Neural cell (in vitro differentiated cells): ENCODE data around the gene IDS. TPM values are rescaled to one million over a fixed set of nuclear protein-coding genes. Genes with fewer than 3 reads are reported as not detected.

ENCODE experiments used
- H2AFZ ChIP-seq: fragments of 200-600, 300-800 bp; sonication (generic), shearing (Covaris generic); 2 replicates; pipeline ENCODE4 v1.6.0; 2014; ENCODE audit warnings: low read depth, mild to moderate bottlenecking, antibody characterized with exemption, low read length, moderate library complexity
- H3F3A ChIP-seq: fragments of 200-600 bp; shearing (Covaris generic); 2 replicates; pipeline ENCODE4 v1.6.1; 2016; ENCODE audit warnings: mild to moderate bottlenecking, moderate library complexity, mixed read lengths, antibody characterized with exemption, low read length; ENCODE audit not compliant: insufficient read depth, poor library complexity, severe bottlenecking
- H3K27ac ChIP-seq: fragments of 200-600, 300-800 bp; sonication (generic), shearing (Covaris generic); 2 replicates; pipeline ENCODE4 v1.5.1; 2014; ENCODE audit warnings: mild to moderate bottlenecking, low read length, moderate library complexity
- H3K27me3 ChIP-seq: fragments of 300-800, 200-600 bp; sonication (generic), shearing (Covaris generic); 2 replicates; pipeline ENCODE4 v1.6.0; 2014; ENCODE audit warnings: mild to moderate bottlenecking, low read depth, low read length, moderate library complexity; ENCODE audit not compliant: insufficient read depth
- H3K36me3 ChIP-seq: fragments of 300-800, 200-600 bp; sonication (generic), shearing (Covaris generic); 2 replicates; pipeline ENCODE4 v1.5.1; 2014; ENCODE audit warnings: mild to moderate bottlenecking, antibody characterized with exemption, low read length, moderate library complexity; ENCODE audit not compliant: insufficient read depth
- H3K4me2 ChIP-seq: fragments of 300-800, 200-600 bp; sonication (generic), shearing (Covaris generic); 2 replicates; pipeline ENCODE4 v1.6.0; 2014; ENCODE audit warnings: mild to moderate bottlenecking, low read length
- H3K4me3 ChIP-seq: fragments of 300-800, 200-600 bp; sonication (generic), shearing (Covaris generic); 2 replicates; pipeline ENCODE4 v1.5.1; 2014; ENCODE audit warnings: mild to moderate bottlenecking, low read length, moderate library complexity
- H3K79me2 ChIP-seq: fragments of 200-600 bp; shearing (Covaris generic); replicated peaks from 2 replicates; pipeline ENCODE4 v1.6.0; 2014; ENCODE audit warnings: mild to moderate bottlenecking, low read length, moderate library complexity; ENCODE audit not compliant: insufficient read depth
- H3K9ac ChIP-seq: fragments of 300-800, 200-600 bp; sonication (generic), shearing (Covaris generic); 2 replicates; pipeline ENCODE4 v1.6.1; 2016; ENCODE audit warnings: mild to moderate bottlenecking, low read length, mixed read lengths
- H3K9me2 ChIP-seq: fragments of 200-600 bp; shearing (Covaris generic); 2 replicates; pipeline ENCODE4 v1.6.1; 2016; ENCODE audit warnings: mild to moderate bottlenecking, low read length, mixed read lengths; ENCODE audit not compliant: insufficient read depth
- H3K9me3 ChIP-seq: fragments of 200-600, 300-800 bp; sonication (generic), shearing (Covaris generic); 2 replicates; pipeline ENCODE4 v1.6.1; 2016; ENCODE audit warnings: mild to moderate bottlenecking, mixed run types, low read length, moderate library complexity, mixed read lengths
- H4K20me1 ChIP-seq: fragments of 200-600 bp; shearing (Covaris generic); 2 replicates; pipeline ENCODE4 v1.6.1; 2016; ENCODE audit warnings: mild to moderate bottlenecking, mixed run types; ENCODE audit not compliant: insufficient read depth
- CTCF ChIP-seq: fragments of 450-650 bp; IDR thresholded peaks from 2 replicates; pipeline ENCODE4 v1.5.1; 2014; ENCODE audit warnings: antibody characterized with exemption, mild to moderate bottlenecking, moderate library complexity; ENCODE audit not compliant: poor library complexity, severe bottlenecking
- EP300 ChIP-seq: fragments of 450-650 bp; conservative IDR thresholded peaks from 2 replicates; pipeline ENCODE4 v1.6.1; 2014; ENCODE audit warnings: antibody characterized with exemption, mild to moderate bottlenecking, moderate library complexity; ENCODE audit not compliant: poor library complexity, severe bottlenecking
- EZH2 ChIP-seq: fragments of 200-600, 300-800 bp; shearing (Covaris generic), sonication (generic); IDR thresholded peaks from 2 replicates; pipeline ENCODE4 v1.6.1; 2014; ENCODE audit warnings: antibody characterized with exemption, low read length, borderline replicate concordance, mild to moderate bottlenecking; ENCODE audit not compliant: insufficient read depth, poor library complexity, severe bottlenecking
- MXI1 ChIP-seq: fragments of 450-650 bp; conservative IDR thresholded peaks from 2 replicates; pipeline ENCODE4 v1.6.1; 2014; ENCODE audit warnings: antibody characterized with exemption, mild to moderate bottlenecking; ENCODE audit not compliant: poor library complexity, severe bottlenecking
- POLR2AphosphoS5 ChIP-seq: IDR thresholded peaks from 2 replicates; pipeline ENCODE4 v1.6.1; 2012
- RAD21 ChIP-seq: fragments of 450-650 bp; conservative IDR thresholded peaks from 2 replicates; pipeline ENCODE4 v1.6.1; 2014; ENCODE audit warnings: antibody characterized with exemption, mild to moderate bottlenecking, moderate library complexity
- REST ChIP-seq: IDR thresholded peaks from 2 replicates; pipeline ENCODE4 v1.6.1; 2012; ENCODE audit warnings: borderline replicate concordance
- SMC3 ChIP-seq: fragments of 450-650 bp; conservative IDR thresholded peaks from 2 replicates; pipeline ENCODE4 v1.6.1; 2014; ENCODE audit warnings: antibody characterized with exemption, mild to moderate bottlenecking, moderate library complexity; ENCODE audit not compliant: poor library complexity
- TAF1 ChIP-seq: IDR thresholded peaks from 2 replicates; pipeline ENCODE4 v1.6.1; 2012; ENCODE audit warnings: low read depth
- polyA plus RNA-seq: library from polyadenylated mRNA; depleted of rRNA; stranded (reverse); fragments of >200 nt; gene quantifications from 2 replicates; pipeline ENCODE4 v1.2.3, GENCODE V29; 2014

Gene IDS
- polyA plus RNA-seq, 1 donor from 2014 or later: 52.0 TPM

DNA sequence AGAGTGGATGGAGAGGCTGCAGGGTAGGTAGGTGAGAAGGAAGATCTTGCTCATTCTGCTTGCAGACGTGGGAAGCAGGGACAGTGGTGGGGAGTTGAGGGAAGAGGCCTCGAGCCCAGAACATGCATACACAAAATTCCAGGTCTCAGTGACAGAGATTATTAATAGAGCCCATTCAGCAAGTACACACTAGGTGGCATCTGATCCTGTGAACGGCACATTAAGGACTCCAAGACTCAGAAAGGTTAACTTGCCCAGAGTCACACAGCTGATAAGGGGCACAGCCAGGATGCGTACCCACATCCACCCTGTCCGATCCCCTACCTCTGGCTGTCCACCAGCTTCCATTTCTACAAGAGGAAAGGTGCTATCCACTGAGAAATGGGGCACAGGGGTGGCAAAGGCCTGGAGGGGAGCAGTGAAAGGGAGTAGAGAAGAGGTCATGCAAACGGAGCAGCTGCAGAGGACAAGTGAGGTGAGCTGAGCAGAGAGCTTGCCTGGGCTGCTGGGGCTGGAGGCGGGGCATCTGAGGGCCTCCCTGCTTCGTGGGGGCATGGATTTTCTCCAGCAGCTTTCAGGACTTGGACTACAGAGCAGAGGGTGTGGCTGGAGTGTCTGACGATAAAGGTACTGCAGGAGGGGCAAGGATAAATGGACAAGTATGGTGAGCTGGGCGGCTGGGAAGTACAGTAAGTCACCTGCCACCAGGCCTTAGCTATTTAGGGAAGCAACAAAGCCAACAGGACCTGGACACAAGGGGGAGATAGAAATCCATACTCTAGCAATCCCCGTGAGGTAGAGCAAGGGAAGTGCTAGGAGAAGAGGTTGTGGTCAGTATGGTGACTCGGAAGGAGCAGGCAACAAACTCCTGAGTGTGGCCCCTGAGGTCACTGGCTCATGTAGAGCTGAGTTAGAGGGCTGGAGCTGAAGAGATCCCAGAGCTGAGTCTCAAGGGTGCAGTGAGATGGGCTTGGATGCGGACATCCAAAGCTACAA is 11.2 kb downstream of the IDS start:
- no peak overlapping the region for H3K4me2 ChIP-seq
- H3K4me3 ChIP-seq: no peak overlapping the region
- H3K27me3 ChIP-seq: no peaks in the 10 kb centered on the region

More for the DNA sequence above, 11.2 kb downstream of the IDS start:
- no peaks in the 10 kb centered on the region for H4K20me1 ChIP-seq
- H2AFZ ChIP-seq: no peak overlapping the region
- H3K9ac ChIP-seq: no peak overlapping the region
- H3K9me2 ChIP-seq: no peaks in the 10 kb centered on the region
- no peaks in the 10 kb centered on the region for H3K9me3 ChIP-seq
- no peaks in the 10 kb centered on the region for H3K36me3 ChIP-seq
- no peaks in the 10 kb centered on the region for H3F3A ChIP-seq
- no peaks in the 10 kb centered on the region for H3K79me2 ChIP-seq
- no peak for TF ChIP-seq CTCF
- TF ChIP-seq SMC3: no peak
- TF ChIP-seq POLR2AphosphoS5: no peak
- TF ChIP-seq EP300: no peak
- no peak for TF ChIP-seq TAF1
- TF ChIP-seq MXI1: no peak
- no peak for TF ChIP-seq RAD21
- no peak for TF ChIP-seq EZH2
- TF ChIP-seq REST: no peak
- no peak overlapping the region for H3K27ac ChIP-seq
